Amniotic epithelial cell (primary cell): ENCODE measurements around the gene JUND.

ENCODE experiments used
- DNase-seq: peaks from one replicate; pipeline ENCODE4 v3.0.0-alpha.2; 2010; ENCODE audit warnings: low read depth

The JUND gene

DNA sequence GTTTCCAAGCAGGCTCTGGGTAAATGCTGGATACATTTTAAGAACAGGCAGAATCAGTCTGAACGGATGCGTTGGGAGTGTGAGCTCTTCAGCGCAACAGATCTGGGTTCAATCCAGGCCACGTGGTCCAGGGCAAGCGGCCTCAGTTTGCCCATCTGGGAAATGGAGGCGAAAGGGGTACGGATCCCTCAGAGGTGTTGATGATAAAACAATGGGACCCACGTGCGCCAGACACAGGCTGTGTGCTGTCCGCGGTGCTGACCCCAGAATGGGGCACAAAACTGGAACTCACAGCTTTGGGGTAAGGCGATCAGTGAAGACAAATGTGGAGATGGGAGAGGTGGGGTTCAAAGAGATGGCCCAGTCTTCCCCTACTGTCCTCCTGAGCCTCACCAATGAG lies 42.1 kb downstream of the JUND start:
- DNase-seq, result no peak

DNA sequence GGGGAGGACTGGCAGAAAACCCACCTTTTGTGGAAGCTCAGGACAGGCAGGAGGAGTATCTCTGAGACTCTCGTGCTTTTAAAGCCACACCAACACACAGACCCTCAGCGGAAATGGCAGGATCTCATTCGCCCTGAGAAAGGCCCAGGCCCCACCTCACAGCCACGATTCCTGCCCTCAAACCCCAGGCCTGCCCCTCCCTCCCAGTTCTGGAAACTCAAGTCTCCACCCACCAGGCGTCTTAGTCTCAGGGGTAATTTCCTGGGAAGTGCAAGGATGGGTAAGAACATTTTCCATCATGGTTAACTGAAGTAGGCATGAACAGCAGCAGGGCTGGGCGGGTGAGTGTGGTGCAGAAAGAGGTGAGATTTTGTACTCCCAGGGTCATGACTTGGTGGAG lies 47.2 kb downstream of the JUND start:
- DNase-seq, result no peak

DNA sequence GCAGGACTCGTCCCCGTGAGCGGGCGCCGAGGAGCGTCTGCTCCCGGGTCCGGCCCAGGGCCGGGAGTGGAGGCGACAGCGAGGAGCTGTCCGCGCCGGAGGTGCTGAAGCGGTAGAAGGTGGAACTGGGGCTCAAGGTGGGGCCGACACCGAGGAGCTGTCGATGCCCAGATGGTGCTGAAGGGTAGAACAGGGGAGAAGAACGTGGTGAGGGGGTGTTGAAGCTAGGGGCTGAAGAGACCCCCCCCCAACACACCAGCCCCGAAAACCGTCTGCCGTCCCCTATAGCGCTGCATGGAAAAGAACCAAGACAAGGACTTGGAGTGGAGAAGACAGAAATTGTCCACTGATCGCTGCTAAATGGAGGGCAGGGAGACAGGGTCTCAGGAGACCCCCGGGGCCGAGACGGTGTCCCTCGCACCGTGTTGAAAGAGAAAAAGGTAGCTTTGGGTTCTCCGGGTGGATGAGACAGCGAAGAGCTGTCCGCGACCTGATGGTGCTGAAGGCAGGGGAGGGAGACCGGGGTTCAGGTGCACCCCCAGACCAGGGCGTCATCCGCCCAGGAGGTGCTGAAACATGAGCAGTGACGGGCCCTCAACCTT lies 48.1 kb downstream of the JUND start:
- DNase-seq, result peak; percentile 40

- DNase-seq, result no peak
Observed at GRCh38 chr19:18232540-18233223, 48.7 kb downstream of the JUND start.

DNA sequence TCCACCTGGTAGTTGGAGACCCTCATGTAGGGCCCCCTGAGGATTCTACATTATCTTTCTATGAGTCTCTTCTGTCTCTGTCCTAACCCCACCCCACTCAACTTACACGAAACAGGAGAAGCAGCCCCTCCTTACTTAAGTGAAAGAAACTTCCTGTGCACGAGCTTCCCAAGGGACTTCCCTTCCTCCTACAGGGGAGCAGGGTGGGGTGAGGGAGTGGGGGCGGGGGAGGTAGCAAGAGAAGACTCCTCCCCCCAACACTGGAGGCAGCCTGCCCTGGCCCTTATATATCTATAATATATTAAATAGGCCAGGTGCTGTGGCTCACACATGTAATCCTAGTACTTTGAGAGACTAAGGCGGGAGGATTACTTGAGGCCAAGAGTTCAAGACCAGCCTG lies 49.6 kb downstream of the JUND start:
- no peak for DNase-seq

- no peak for DNase-seq
Observed at GRCh38 chr19:18230941-18231734, 50.3 kb downstream of the JUND start.

DNA sequence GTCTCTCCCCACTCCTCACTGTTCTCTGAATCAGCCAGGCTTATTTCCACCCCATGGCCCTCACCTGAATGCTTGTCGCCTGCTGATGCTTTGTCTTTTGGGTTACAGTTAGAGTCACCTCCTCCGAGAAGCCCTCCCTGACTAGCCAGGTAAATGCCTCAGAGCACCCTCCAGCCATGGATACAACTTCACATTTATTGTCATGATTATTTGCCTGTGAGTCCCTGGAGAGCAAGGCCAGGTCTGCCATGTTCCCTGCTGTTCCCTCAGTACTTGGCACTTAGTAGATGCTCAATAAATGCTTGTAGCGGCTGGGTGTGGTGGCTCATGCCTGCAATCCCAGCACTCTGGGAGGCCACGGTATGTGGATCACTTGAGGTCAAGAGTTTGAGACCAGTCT lies 51.5 kb downstream of the JUND start:
- DNase-seq, result no peak
